Osteocyte (in vitro differentiated cells): ENCODE data around the gene KLK13. TPM values are rescaled to one million over a fixed set of nuclear protein-coding genes. Genes with fewer than 3 reads are reported as not detected.

Source experiments
- DNase-seq: peaks from one replicate; pipeline ENCODE4 v3.0.0; 2021; ENCODE audit warnings: mixed read lengths; ENCODE audit not compliant: unreplicated experiment; ENCODE audit errors: extremely low spot score
- H3K27ac Mint-ChIP-seq: one replicate; pipeline ENCODE4 v1.8.0; 2021; ENCODE audit warnings: mild to moderate bottlenecking, mixed read lengths; ENCODE audit not compliant: unreplicated experiment
- H3K27me3 Mint-ChIP-seq: one replicate; pipeline ENCODE4 v1.8.0; 2021; ENCODE audit warnings: mixed read lengths; ENCODE audit not compliant: unreplicated experiment
- H3K36me3 Mint-ChIP-seq: one replicate; pipeline ENCODE4 v1.8.0; 2021; ENCODE audit warnings: mixed read lengths; ENCODE audit not compliant: unreplicated experiment
- H3K4me1 Mint-ChIP-seq: one replicate; pipeline ENCODE4 v1.8.0; 2021; ENCODE audit warnings: mixed read lengths; ENCODE audit not compliant: unreplicated experiment
- H3K4me3 Mint-ChIP-seq: one replicate; pipeline ENCODE4 v1.8.0; 2021; ENCODE audit warnings: mild to moderate bottlenecking, moderate library complexity, mixed read lengths; ENCODE audit not compliant: unreplicated experiment
- H3K9me3 Mint-ChIP-seq: one replicate; pipeline ENCODE4 v1.8.0; 2021; ENCODE audit warnings: mixed read lengths; ENCODE audit not compliant: unreplicated experiment
- CTCF ChIP-seq: fragments of 200-600 bp; sonication (generic); IDR thresholded peaks from 2 replicates; pipeline ENCODE4 v1.5.0; 2021; ENCODE audit warnings: antibody characterized with exemption, mild to moderate bottlenecking, moderate library complexity
- total RNA-seq: library from RNA; stranded (reverse); gene quantifications from 2 replicates; pipeline ENCODE4 v1.2.1, GENCODE V29; 2021

KLK13 gene
- total RNA-seq, 1 donor from 2014 or later, result not detected

DNA sequence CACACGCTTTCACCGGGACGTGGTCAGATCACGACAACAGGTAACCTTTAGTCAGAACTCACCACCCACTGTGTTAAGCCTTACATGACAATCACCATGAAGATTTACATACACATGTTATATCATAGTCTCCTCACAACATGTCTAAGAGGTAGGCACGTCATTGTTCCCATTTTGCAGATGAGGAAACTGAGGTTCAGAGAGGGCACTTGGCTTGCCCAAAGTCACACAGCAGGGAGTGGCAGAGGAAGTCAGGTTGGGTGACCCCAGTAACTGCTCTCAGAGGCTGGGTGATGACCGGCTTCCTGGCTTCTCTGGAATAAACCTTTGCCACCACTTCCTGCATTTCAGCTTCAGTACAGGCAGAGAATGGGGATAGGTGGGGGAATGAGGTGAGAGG is 50.6 kb downstream of the KLK13 start:
- Mint-ChIP-seq H3K36me3 (peaks cover 2% of the 10 kb centered on the region), H3K27me3 (peaks cover 21% of the 10 kb centered on the region), H3K4me3 (no peak overlapping the region), H3K27ac (no peak overlapping the region), H3K4me1 (peaks cover 6% of the 10 kb centered on the region), H3K9me3 (no peaks in the 10 kb centered on the region)
- no peak for TF ChIP-seq CTCF
- DNase-seq, result no peak

DNA sequence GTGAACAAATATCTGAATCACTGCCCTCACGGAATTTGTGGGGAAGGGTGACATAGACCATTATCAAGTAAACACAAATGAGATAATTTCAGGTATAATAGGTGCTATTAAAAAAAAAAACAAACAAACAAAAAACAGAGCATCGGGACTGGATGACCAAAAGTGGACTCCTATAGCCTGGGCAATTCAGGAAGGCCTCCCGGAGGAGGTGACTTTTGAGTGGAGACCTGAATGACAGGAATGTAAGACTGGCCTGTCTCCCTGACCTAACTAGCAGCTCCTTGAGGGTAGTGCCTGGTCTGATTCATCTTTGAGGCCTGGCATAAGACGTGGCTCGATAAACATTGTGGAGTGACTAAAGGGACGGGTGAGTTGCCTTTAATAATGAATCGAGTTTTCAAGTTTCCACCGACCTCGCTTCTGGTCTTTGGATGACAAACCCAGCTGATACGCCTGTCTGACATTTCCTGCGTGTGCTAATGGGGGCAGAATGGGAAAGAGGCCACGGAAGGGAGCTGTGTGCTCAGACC is 52.2 kb downstream of the KLK13 start:
- Mint-ChIP-seq H3K27me3 (peaks cover 13% of the 10 kb centered on the region), H3K4me1 (peaks cover 4% of the 10 kb centered on the region), H3K36me3 (no peaks in the 10 kb centered on the region), H3K9me3 (no peaks in the 10 kb centered on the region), H3K4me3 (no peak overlapping the region), H3K27ac (no peak overlapping the region)
- TF ChIP-seq CTCF, result no peak
- DNase-seq, result no peak

GRCh38 chr19:51010066-51010795 is 54.7 kb downstream of the KLK13 start:
- Mint-ChIP-seq H3K4me3 (no peak overlapping the region), H3K36me3 (no peaks in the 10 kb centered on the region), H3K27me3 (no peaks in the 10 kb centered on the region), H3K27ac (no peak overlapping the region), H3K9me3 (no peaks in the 10 kb centered on the region), H3K4me1 (no peaks in the 10 kb centered on the region)
- no peak for TF ChIP-seq CTCF
- DNase-seq, result no peak

- no peaks in the 10 kb centered on the region for H3K27me3 Mint-ChIP-seq
- TF ChIP-seq CTCF, result no peak
- H3K36me3 Mint-ChIP-seq, result no peaks in the 10 kb centered on the region
- DNase-seq, result no peak
- no peak overlapping the region for H3K4me3 Mint-ChIP-seq
- H3K4me1 Mint-ChIP-seq, result no peaks in the 10 kb centered on the region
- no peak overlapping the region for H3K27ac Mint-ChIP-seq
- no peaks in the 10 kb centered on the region for H3K9me3 Mint-ChIP-seq
These were observed 55.6 kb downstream of the KLK13 start for GRCh38 chr19:51009061-51009891.

DNA sequence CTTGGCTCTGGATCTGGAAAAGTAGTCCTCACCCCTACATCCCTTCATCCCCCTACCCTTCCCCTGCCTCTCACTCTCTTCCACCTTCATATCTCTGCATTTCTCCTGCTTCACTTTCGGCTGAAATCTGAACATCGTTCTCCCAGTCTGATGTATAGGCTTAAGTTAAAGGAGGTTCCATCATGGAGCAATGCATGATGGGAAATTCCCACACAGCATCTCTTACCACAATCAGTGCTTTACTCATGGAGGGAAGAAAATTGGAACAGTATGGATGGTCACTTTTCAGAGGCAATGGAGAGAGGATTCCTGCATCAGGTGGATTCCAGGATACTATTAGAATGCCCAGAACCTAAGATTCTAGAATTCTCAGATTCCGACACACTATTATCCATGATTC is 57.4 kb downstream of the KLK13 start:
- Mint-ChIP-seq H3K4me1 (no peaks in the 10 kb centered on the region), H3K27me3 (no peaks in the 10 kb centered on the region), H3K36me3 (no peaks in the 10 kb centered on the region), H3K9me3 (no peaks in the 10 kb centered on the region), H3K27ac (no peak overlapping the region), H3K4me3 (no peak overlapping the region)
- no peak for DNase-seq
- no peak for TF ChIP-seq CTCF
